ENCODE results near the gene RNF157.

- TF ChIP-seq CTCF (IDR thresholded peaks at IDR 0.05), result no peak
- TF ChIP-seq EP300 (IDR thresholded peaks at IDR 0.05), result no peak
Observed at GRCh38 chr17:76138896-76139752, 101.2 kb downstream of the RNF157 start.

All from ovary (tissue), 3 donors.